H1 (cell line): Measurements from ENCODE around the gene ILKAP. TPM values are rescaled to one million over a fixed set of nuclear protein-coding genes. Genes with fewer than 3 reads are reported as not detected.

Source experiments
- CTCF ChIA-PET: fragments of 300-600 bp; sonication (Branson Sonifier 250); formaldehyde crosslinking; loops from one replicate; lab custom pipeline; 2021; ENCODE audit not compliant: partially characterized antibody; lab: Charles Lee
- POLR2A ChIA-PET: fragments of 300-600 bp; sonication (Branson Sonifier 250); formaldehyde crosslinking; loops from one replicate; lab custom pipeline; 2021; ENCODE audit warnings: inconsistent platforms; ENCODE audit not compliant: partially characterized antibody; lab: Charles Lee
- DNase-seq, 2 experiments: peaks; one replicate each; pipeline versions ENCODE4 v3.0.0 to v3.0.0-alpha.2; 2010 to 2022; ENCODE audit warnings: low spot score in 2 of 2, low read depth in 1 of 2, mixed read lengths in 1 of 2
- FAIRE-seq: peaks from 2 replicates; lab custom pipeline; 2011; peaks lifted over from hg19 to GRCh38; lab: Jason Lieb, UNC
- H2AFZ ChIP-seq: 2 replicates; pipeline ENCODE4 v1.8.1; 2012; ENCODE audit warnings: low read length, inconsistent platforms
- H2AK5ac ChIP-seq: 2 replicates; pipeline ENCODE4 v1.6.1; 2013; ENCODE audit warnings: low read depth, low read length
- H2BK120ac ChIP-seq: replicated peaks from 2 replicates; pipeline ENCODE3; 2013; ENCODE audit warnings: low read depth, low read length, inconsistent platforms
- H2BK12ac ChIP-seq: 2 replicates; pipeline ENCODE4 v1.6.1; 2013; ENCODE audit warnings: low read depth, low read length
- H2BK15ac ChIP-seq: 2 replicates; pipeline ENCODE4 v1.6.1; 2013; ENCODE audit warnings: low read length
- H2BK20ac ChIP-seq: 2 replicates; pipeline ENCODE4 v1.6.1; 2013; ENCODE audit warnings: low read length
- H2BK5ac ChIP-seq: 2 replicates; pipeline ENCODE4 v1.6.1; 2013; ENCODE audit warnings: low read depth, low read length
- H3K14ac ChIP-seq: 2 replicates; pipeline ENCODE4 v1.6.1; 2013; ENCODE audit warnings: inconsistent platforms; ENCODE audit not compliant: insufficient read length
- H3K18ac ChIP-seq: 2 replicates; pipeline ENCODE4 v1.6.1; 2013; ENCODE audit warnings: low read length; ENCODE audit errors: extremely low read depth
- H3K23ac ChIP-seq: 2 replicates; pipeline ENCODE4 v1.6.1; 2013; ENCODE audit warnings: inconsistent platforms; ENCODE audit not compliant: insufficient read length
- H3K23me2 ChIP-seq: 2 replicates; pipeline ENCODE4 v1.6.1; 2013; ENCODE audit warnings: low read depth, low read length
- H3K27ac ChIP-seq: 2 replicates; pipeline ENCODE4 v1.6.1; 2011; ENCODE audit warnings: low read depth, low read length, inconsistent platforms
- H3K27me3 ChIP-seq, 4 experiments: replicated peaks in 1 of 4; 1 replicate in 1 of 4; 2 replicates in 3 of 4; pipeline versions ENCODE4 v1.6.1 to v1.8.1; 2011 to 2013; ENCODE audit warnings: low read length in 3 of 4, mild to moderate bottlenecking in 3 of 4, inconsistent platforms in 2 of 4, mixed read lengths in 2 of 4, moderate library complexity in 1 of 4; ENCODE audit not compliant: control insufficient read depth in 3 of 4, insufficient read depth in 3 of 4; ENCODE audit errors: extremely low read depth in 1 of 4
- H3K36me3 ChIP-seq, 4 experiments: 2 replicates each; pipeline versions ENCODE4 v1.6.1 to v1.8.1; 2011 to 2013; ENCODE audit warnings: mild to moderate bottlenecking in 4 of 4, low read length in 3 of 4, moderate library complexity in 2 of 4, control low read depth in 1 of 4, inconsistent platforms in 1 of 4; ENCODE audit not compliant: insufficient read depth in 4 of 4, control insufficient read depth in 2 of 4
- H3K4ac ChIP-seq: replicated peaks from 2 replicates; pipeline ENCODE3; 2013; ENCODE audit warnings: low read length, low read depth, mixed read lengths, inconsistent platforms; ENCODE audit not compliant: insufficient read length
- H3K4me1 ChIP-seq, 4 experiments: replicated peaks in 1 of 4; 1 replicate in 1 of 4; 2 replicates in 3 of 4; pipeline versions ENCODE4 v1.6.1 to v1.8.1; 2011 to 2013; ENCODE audit warnings: low read length in 3 of 4, inconsistent platforms in 2 of 4, mixed read lengths in 1 of 4; ENCODE audit not compliant: insufficient read depth in 4 of 4, control insufficient read depth in 3 of 4
- H3K4me2 ChIP-seq, 2 experiments: 2 replicates each; pipeline versions ENCODE4 v1.6.1 to v1.8.1; 2011 to 2013; ENCODE audit warnings: low read depth in 2 of 2, low read length in 2 of 2, control low read depth in 1 of 2, inconsistent platforms in 1 of 2, mild to moderate bottlenecking in 1 of 2; ENCODE audit not compliant: insufficient read depth in 1 of 2
- H3K4me3 ChIP-seq, 4 experiments: fragments of 200-600, 300-600 bp in 1 of 4; sonication (generic), shearing (Covaris generic), sonication (Bioruptor Twin) in 1 of 4; 2 replicates each; pipeline versions ENCODE4 v1.5.1 to v1.8.1; 2011 to 2016; ENCODE audit warnings: low read length in 4 of 4, low read depth in 3 of 4, control low read depth in 2 of 4, inconsistent platforms in 2 of 4, mild to moderate bottlenecking in 2 of 4, mixed read lengths in 1 of 4, moderate library complexity in 1 of 4; ENCODE audit not compliant: insufficient read depth in 2 of 4; ENCODE audit errors: extremely low read depth in 1 of 4
- H3K56ac ChIP-seq: replicated peaks from 2 replicates; pipeline ENCODE3; 2013; ENCODE audit warnings: low read depth, mild to moderate bottlenecking, mixed read lengths, low read length, inconsistent platforms; ENCODE audit not compliant: insufficient read length
- H3K79me1 ChIP-seq: 2 replicates; pipeline ENCODE4 v1.6.1; 2013; ENCODE audit warnings: low read depth, low read length, control low read depth
- H3K79me2 ChIP-seq, 2 experiments: 2 replicates each; pipeline versions ENCODE4 v1.6.1 to v1.8.1; 2012 to 2013; ENCODE audit warnings: low read length in 2 of 2, mild to moderate bottlenecking in 2 of 2, inconsistent platforms in 1 of 2; ENCODE audit not compliant: insufficient read depth in 2 of 2, control insufficient read depth in 1 of 2
- H3K9ac ChIP-seq, 4 experiments: replicated peaks in 1 of 4; 1 replicate in 1 of 4; 2 replicates in 3 of 4; pipeline versions ENCODE4 v1.6.1 to v1.8.1; 2011 to 2013; ENCODE audit warnings: low read depth in 3 of 4, low read length in 3 of 4, control low read depth in 2 of 4, mild to moderate bottlenecking in 2 of 4, moderate library complexity in 2 of 4, inconsistent platforms in 1 of 4; ENCODE audit errors: extremely low read depth in 1 of 4
- H3K9me3 ChIP-seq, 2 experiments: 2 replicates each; pipeline versions ENCODE4 v1.6.1 to v1.8.1; 2012 to 2013; ENCODE audit warnings: mild to moderate bottlenecking in 2 of 2, moderate library complexity in 2 of 2, control low read depth in 1 of 2, inconsistent platforms in 1 of 2, low read depth in 1 of 2, low read length in 1 of 2, mixed read lengths in 1 of 2; ENCODE audit not compliant: insufficient read depth in 2 of 2
- H4K20me1 ChIP-seq, 2 experiments: replicated peaks in 1 of 2; 2 replicates each; pipeline versions ENCODE3 to v1.8.1; 2011 to 2013; ENCODE audit warnings: inconsistent platforms in 2 of 2, low read length in 2 of 2, mild to moderate bottlenecking in 1 of 2; ENCODE audit not compliant: insufficient read depth in 2 of 2, control insufficient read depth in 1 of 2
- H4K5ac ChIP-seq: 2 replicates; pipeline ENCODE4 v1.6.1; 2013; ENCODE audit warnings: low read length, low read depth, mixed read lengths, inconsistent platforms; ENCODE audit not compliant: insufficient read length
- H4K8ac ChIP-seq: 2 replicates; pipeline ENCODE4 v1.8.0; 2013; ENCODE audit warnings: mild to moderate bottlenecking, moderate library complexity, low read length, inconsistent platforms; ENCODE audit not compliant: insufficient read depth; ENCODE audit errors: extremely low read depth
- H4K91ac ChIP-seq: replicated peaks from 2 replicates; pipeline ENCODE3; 2013; ENCODE audit warnings: low read length, mixed read lengths, inconsistent platforms; ENCODE audit not compliant: insufficient read length
- HDAC2 ChIP-seq, 2 experiments: fragments of 300-600 bp in 1 of 2; sonication (generic) in 1 of 2; IDR thresholded peaks; 2 replicates each; pipeline ENCODE4 v1.6.1; 2011 to 2012; ENCODE audit warnings: low read depth in 2 of 2, low read length in 2 of 2, mild to moderate bottlenecking in 2 of 2, moderate library complexity in 2 of 2, borderline replicate concordance in 1 of 2, inconsistent platforms in 1 of 2
- KDM4A ChIP-seq: IDR thresholded peaks from one replicate; pipeline ENCODE4 v1.7.1; 2012; ENCODE audit warnings: low read depth, mild to moderate bottlenecking, moderate library complexity, low read length, inconsistent platforms; ENCODE audit not compliant: severe bottlenecking
- SAP30 ChIP-seq: fragments of 300-600 bp; sonication (generic); IDR thresholded peaks from 2 replicates; pipeline ENCODE4 v1.7.1; 2012; ENCODE audit warnings: low read length, moderate library complexity, mild to moderate bottlenecking, inconsistent platforms; ENCODE audit not compliant: insufficient read depth, insufficient replicate concordance
- WGBS, 2 experiments: shearing (Covaris generic) in 1 of 2; methylation state at CpG; one replicate each; pipeline versions ENCODE4 v1.1.6 to v1.1.7; 2013 to 2015; ENCODE audit warnings: low lambda C conversion rate in 2 of 2, mixed read lengths in 2 of 2, inconsistent platforms in 1 of 2, low coverage in 1 of 2, missing lambda C conversion rate in 1 of 2; ENCODE audit not compliant: insufficient replicate concordance in 2 of 2, insufficient coverage in 1 of 2, insufficient read length in 1 of 2; ENCODE audit errors: extremely low coverage in 1 of 2, missing lambda C conversion rate in 1 of 2; 5-methylcytosine and 5-hydroxymethylcytosine counted together
- polyA plus RNA-seq, 7 experiments: library from polyadenylated mRNA; depleted of rRNA in 3 of 7; stranded (reverse) in 5 of 7; unstranded in 2 of 7; fragments of >200 nt in 5 of 7; fragments of 200-250 nt in 2 of 7; gene quantifications; 1 replicate in 5 of 7; 2 replicates in 1 of 7; 4 replicates in 1 of 7; pipeline versions ENCODE4 v1.2.1 to v1.2.3, GENCODE V29; 2011 to 2013; ENCODE audit warnings: missing spikeins in 2 of 7, mixed read lengths in 2 of 7
- total RNA-seq: library from RNA; stranded (reverse); fragmentation: NEBNext Ultra II Directional; extraction: Animal tissue kit (Norgen Biotek cat#: 25700); gene quantifications from 2 replicates; pipeline ENCODE4 v1.2.1, GENCODE V29; 2021

The ILKAP gene
- total and polyA plus RNA-seq, 2 of the 8 experiments (the other 6 are each of a cell fraction or from before 2014, with no cell fraction given): 23.5 to 33.8 TPM

GRCh38 chr2:238155761-238156694, 47.5 kb downstream of the ILKAP start:
- no peak overlapping the region for H2AFZ ChIP-seq
- H3K36me3 ChIP-seq: no peaks in the 10 kb centered on the region
- H3K23ac ChIP-seq: no peak overlapping the region
- no peak overlapping the region for H2BK20ac ChIP-seq
- no peak overlapping the region; a peak in 1 of 7 replicates for H3K9ac ChIP-seq
- no peak overlapping the region for H3K14ac ChIP-seq
- H3K18ac ChIP-seq: no peak overlapping the region
- no peak for DNase-seq
- WGBS, 2 experiments: 85% methylated on average over 18 of the region's 18 CpGs; no CpG with 5 or more reads in 1 of the 2 experiments
- ChIA-PET CTCF (interaction anchor here (0.9 to 6.4 kb wide), 2 partner anchors 15 to 234 kb away, joined by 4 to 72 read pairs; partner anchors contain the start of gene KLHL30), POLR2A (interaction anchor here (1.0 kb wide), 1 partner anchor 84 kb away, joined by 3 read pairs; the partner anchor contains the start of gene HES6)
- H4K91ac ChIP-seq: no peak overlapping the region
- peaks cover 0 to 30% (median 11%) of the 10 kb centered on the region in 4 experiments; a peak in 6 of 7 replicates for H3K4me1 ChIP-seq
- peaks cover 0 to 1% of the 10 kb centered on the region in 2 experiments for H4K20me1 ChIP-seq
- H4K8ac ChIP-seq: no peak overlapping the region
- H3K4me2 ChIP-seq: no peak overlapping the region
- TF ChIP-seq HDAC2 (IDR thresholded peaks at IDR 0.05; ENCODE audit: borderline replicate concordance in 1 of 2, low read depth in 2 of 2, low read length in 2 of 2): no peak
- TF ChIP-seq KDM4A: no peak
- TF ChIP-seq SAP30: no peak
- no peak overlapping the region for H2BK12ac ChIP-seq
- no peak overlapping the region for H3K56ac ChIP-seq
- H4K5ac ChIP-seq: no peak overlapping the region
- peaks cover 9% of the 10 kb centered on the region; the same call in 1 of the 2 replicates for H3K23me2 ChIP-seq
- H2AK5ac ChIP-seq: no peak overlapping the region
- FAIRE-seq: no peak
- no peak overlapping the region for H2BK15ac ChIP-seq
- no peaks in the 10 kb centered on the region for H3K9me3 ChIP-seq
- H3K4me3 ChIP-seq: no peak overlapping the region
- H3K27me3 ChIP-seq: peaks cover 2 to 35% (median 22%) of the 10 kb centered on the region in 4 experiments
- no peaks in the 10 kb centered on the region for H3K79me1 ChIP-seq
- H3K79me2 ChIP-seq: no peaks in the 10 kb centered on the region
- no peak overlapping the region for H2BK5ac ChIP-seq
- H3K27ac ChIP-seq: no peak overlapping the region
- no peak overlapping the region for H3K4ac ChIP-seq
- H2BK120ac ChIP-seq: no peak overlapping the region
